NCI-H82 treated with DMSO at 0.1 percent for 48 hours (cell line): ENCODE results near the gene MOV10L1.

Source experiments
- DNase-seq: peaks from one replicate; lab custom pipeline; 2025; ENCODE audit not compliant: unreplicated experiment; lab: John Stamatoyannopoulos, UW

MOV10L1 gene

GRCh38 chr22:50173311-50173982, 83.6 kb downstream of the MOV10L1 start:
- no peak for DNase-seq

DNA sequence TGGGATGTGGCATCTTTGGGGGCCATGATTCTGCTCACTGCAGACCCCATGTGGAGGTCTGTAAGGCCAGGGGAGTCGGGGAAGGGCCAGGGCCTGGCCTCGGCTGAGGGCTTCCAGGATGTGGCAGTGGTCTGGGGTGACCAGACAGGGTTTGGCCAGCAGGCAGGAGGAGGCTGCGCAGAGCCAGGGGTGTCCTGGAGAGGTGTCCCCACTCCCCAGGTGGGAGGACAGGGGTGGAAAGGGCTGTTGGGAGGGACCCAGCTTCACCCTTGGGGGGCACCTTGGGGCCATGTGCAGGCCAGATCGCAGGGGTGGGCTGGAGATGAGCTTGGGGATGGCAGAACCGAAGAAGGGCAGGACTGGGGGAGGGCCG, 84.2 kb downstream of the MOV10L1 start:
- no peak for DNase-seq

DNA sequence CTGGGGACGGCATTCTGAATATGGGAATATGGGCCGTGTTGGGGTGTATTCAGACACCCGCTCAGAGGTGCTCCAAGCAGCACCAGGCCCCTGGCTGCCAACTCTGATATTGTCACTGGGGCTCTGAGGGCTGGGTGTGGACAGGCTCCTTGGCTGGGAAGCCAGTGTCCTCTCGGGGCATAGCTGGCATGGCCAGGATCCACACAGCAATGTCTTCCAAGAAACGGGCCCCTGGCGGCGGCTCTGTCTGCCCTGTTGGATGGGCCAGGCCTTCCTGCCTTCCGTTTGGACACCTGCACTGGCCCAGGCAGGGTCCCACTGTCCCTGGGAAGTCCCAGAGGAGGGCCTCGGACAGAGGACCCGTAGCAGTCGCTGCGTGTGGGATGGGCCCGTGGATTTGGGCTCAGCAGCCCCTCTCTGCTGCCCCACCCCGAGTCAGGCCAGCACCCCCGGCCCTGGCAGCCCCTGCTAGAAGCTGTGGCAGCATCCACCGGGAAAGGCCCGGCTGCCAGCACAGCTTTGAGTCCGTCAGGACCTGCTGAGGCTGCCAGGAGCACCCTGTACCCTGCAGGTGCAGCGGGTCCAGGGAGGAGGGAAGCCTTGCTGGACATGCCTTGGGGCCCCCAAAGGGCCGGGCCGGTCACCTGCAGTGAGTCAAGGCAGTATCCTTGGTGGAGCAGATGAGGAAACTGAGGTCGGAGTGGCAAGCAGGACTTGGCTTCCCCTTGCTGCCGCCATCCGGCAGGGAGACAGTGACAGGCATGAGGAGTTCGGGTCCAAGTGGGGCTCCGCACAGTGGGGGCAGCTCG, 84.8 kb downstream of the MOV10L1 start:
- DNase-seq, result no peak

GRCh38 chr22:50175191-50175461, 85.3 kb downstream of the MOV10L1 start:
- no peak for DNase-seq

GRCh38 chr22:50175921-50176849, 86.4 kb downstream of the MOV10L1 start:
- DNase-seq, result no peak

DNA sequence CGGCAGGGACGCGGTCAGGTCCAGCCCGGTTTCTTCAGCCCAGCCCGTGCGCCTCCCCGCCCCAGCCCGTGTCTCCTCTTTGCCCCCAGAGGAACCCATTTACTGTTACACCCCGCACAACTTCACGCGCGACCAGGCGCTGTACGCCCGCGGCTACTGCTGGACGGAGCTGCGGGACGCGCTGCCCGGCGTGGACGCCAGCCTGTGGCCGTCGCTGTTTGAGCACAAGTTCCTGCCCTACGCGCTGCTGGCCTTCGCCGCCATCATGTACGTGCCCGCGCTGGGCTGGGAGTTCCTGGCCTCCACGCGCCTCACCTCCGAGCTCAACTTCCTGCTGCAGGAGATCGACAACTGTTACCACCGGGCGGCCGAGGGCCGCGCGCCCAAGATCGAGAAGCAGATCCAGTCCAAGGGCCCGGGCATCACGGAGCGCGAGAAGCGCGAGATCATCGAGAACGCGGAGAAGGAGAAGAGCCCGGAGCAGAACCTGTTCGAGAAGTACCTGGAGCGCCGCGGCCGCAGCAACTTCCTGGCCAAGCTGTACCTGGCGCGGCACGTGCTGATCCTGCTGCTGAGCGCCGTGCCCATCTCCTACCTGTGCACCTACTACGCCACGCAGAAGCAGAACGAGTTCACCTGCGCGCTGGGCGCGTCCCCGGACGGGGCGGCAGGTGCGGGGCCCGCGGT, 87.2 kb downstream of the MOV10L1 start:
- DNase-seq, result no peak

- DNase-seq, result no peak
These were observed 88.0 kb downstream of the MOV10L1 start for GRCh38 chr22:50177537-50178470.

DNA sequence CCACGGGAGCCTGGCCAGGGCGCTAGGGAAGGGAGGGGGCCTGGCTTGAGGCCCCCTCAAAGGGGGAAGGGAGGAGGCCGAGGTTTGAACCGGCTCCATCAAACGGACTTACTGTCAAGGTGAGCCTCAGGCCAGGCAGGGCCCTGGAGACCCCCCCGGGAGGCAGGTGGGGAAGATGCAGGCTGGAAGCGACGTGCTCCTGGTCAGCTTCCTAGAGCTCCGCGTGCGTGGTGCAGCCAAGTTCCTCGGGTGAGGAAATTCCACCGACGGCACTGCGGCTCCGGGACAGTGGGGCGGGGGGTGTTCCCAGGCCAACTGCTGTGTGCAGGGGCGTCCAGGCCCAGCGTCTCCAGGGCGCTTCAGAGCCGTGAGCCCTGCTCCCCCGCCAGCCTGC, 88.7 kb downstream of the MOV10L1 start:
- DNase-seq, result no peak

- DNase-seq, result no peak
These were observed 89.4 kb downstream of the MOV10L1 start for GRCh38 chr22:50178871-50179869.

- DNase-seq, result no peak
These were observed 90.3 kb downstream of the MOV10L1 start for GRCh38 chr22:50179937-50180726.

- DNase-seq, result no peak
These were observed 91.1 kb downstream of the MOV10L1 start for GRCh38 chr22:50180727-50181521.

DNA sequence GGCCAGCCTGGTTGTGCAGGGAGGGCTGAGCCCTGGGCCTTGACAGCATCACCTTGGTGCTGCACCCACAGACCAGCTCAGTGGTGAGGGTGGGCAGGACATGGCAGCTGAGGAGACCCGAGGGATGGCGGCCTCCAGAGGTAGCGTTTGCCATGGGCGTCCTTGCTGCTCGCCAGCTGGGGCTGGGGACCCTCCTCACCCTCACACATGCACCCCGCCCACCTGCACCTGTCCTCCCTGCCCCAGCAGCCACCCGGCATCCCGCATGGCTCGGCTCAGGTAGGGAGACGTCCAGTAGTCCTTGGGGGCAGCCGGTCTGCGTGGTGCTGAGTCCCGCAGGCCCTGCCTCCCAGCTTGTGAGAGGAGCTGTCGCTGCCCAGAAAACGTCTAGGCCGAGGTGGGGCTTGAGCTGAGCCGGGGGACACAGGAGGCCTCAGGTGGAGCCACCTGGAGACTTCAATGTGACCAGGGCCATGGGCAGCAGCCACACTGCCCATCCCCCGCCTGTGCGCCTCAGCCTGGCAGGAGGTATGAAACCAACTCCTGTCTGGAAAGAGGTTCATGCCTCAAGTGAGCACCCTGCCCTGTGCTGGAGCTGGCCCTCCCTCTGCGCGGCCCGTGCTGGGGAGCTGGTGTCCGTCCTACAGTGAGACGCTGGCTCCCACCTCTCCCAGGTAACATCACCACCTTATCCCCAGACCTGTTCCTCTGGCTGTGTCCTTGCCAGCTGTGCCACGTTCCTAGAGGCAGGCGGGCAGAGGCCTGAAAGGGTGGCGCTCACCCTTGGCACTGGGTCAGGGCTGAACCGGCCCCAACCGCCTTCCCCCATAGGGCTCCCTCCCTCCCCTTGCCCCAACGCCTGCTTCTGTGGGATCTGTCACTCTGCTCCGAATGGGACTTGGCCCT, 92.6 kb downstream of the MOV10L1 start:
- no peak for DNase-seq

GRCh38 chr22:50183141-50183971, 93.5 kb downstream of the MOV10L1 start:
- no peak for DNase-seq

DNA sequence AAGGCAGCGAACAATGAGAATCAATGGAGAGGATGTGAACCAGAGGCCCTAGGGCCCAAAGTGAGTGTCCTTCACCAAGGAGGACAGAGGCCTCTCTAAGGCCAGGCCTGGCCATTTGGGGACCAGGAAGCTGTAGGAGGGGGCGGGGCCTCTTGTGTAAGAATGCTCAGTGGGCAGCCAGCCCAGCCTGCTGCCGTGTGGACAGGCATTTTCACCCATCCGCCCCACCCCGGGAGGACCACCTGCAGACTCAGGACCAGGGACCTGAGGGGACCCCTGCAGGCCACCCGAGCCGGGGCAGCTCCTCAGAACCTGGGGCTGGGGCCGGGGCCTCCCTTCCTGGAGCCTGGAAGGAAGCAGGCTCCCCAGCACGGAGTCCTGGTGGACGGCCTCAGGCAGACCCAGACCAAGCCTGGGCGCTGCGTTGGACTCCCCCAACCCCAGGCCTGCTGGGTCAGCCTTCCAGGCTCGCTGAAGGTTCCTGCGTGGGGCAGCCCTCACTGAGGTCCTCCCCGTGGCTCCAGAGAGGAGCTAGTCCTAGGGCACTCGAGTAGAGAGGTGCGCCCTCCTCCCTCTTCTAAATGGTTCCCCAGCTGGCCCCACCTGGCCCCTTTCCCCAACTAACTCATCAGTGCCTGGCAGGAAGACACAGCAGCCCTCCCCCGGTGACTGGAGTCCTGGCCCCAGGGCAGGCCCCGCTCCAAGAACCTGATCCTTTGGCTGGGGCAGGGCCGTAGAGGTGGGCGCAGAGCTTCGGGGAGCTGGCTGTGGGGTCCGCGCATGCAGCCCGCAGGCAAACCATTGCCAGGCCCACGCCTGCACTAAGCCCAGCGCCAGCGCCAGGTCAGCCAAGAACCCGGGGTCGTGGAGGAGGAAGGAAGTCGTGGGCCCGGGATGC, 94.4 kb downstream of the MOV10L1 start:
- no peak for DNase-seq
